Liver (tissue), 2 donors: Measurements from ENCODE around the gene PYY.

Experiments used
- YY1 ChIP-seq: IDR thresholded peaks from 2 replicates; pipeline ENCODE4 v1.6.1; 2016; ENCODE audit warnings: antibody characterized with exemption, mild to moderate bottlenecking
- TF ChIP-seq, protein P1 (sequence below): fragments of 150-350 bp; IDR thresholded peaks from 2 replicates; pipeline ENCODE4 v1.5.1; 2017; ENCODE audit warnings: improper control_type of control experiment, low read depth, low read length; ENCODE audit not compliant: missing input control
- TF ChIP-seq, protein P2 (sequence below): IDR thresholded peaks from 2 replicates; pipeline ENCODE4 v1.6.1; 2016; ENCODE audit warnings: antibody characterized with exemption, mild to moderate bottlenecking
- TF ChIP-seq, protein P3 (sequence below): IDR thresholded peaks from 2 replicates; pipeline ENCODE4 v1.6.1; 2016; ENCODE audit warnings: antibody characterized with exemption
- TF ChIP-seq, protein P4 (sequence below): IDR thresholded peaks from 2 replicates; pipeline ENCODE4 v1.6.1; 2016; ENCODE audit warnings: antibody characterized with exemption
- donor health status: healthy.

DNA sequence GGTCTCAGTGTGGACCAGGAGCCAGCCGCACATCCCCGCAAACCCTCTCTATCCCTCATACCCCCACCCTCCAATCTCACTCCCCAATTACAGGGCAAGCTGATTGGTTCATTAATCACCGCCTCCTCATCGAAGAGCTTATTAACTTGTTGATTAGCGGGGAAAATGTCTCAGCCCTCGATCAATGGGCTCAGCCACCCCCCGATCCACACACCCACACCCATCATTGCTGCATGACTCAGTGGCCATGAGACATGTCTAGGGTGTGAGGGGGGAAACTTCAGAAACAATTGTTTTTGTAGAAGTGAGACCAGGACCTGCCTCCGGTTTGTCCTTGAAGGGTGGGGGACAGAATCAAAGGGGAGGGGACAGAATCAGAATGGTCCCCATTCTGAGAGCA is 2.5 kb upstream of the PYY start:
- TF ChIP-seq, protein P1, sequence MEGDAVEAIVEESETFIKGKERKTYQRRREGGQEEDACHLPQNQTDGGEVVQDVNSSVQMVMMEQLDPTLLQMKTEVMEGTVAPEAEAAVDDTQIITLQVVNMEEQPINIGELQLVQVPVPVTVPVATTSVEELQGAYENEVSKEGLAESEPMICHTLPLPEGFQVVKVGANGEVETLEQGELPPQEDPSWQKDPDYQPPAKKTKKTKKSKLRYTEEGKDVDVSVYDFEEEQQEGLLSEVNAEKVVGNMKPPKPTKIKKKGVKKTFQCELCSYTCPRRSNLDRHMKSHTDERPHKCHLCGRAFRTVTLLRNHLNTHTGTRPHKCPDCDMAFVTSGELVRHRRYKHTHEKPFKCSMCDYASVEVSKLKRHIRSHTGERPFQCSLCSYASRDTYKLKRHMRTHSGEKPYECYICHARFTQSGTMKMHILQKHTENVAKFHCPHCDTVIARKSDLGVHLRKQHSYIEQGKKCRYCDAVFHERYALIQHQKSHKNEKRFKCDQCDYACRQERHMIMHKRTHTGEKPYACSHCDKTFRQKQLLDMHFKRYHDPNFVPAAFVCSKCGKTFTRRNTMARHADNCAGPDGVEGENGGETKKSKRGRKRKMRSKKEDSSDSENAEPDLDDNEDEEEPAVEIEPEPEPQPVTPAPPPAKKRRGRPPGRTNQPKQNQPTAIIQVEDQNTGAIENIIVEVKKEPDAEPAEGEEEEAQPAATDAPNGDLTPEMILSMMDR, result no peak
- TF ChIP-seq, protein P2, sequence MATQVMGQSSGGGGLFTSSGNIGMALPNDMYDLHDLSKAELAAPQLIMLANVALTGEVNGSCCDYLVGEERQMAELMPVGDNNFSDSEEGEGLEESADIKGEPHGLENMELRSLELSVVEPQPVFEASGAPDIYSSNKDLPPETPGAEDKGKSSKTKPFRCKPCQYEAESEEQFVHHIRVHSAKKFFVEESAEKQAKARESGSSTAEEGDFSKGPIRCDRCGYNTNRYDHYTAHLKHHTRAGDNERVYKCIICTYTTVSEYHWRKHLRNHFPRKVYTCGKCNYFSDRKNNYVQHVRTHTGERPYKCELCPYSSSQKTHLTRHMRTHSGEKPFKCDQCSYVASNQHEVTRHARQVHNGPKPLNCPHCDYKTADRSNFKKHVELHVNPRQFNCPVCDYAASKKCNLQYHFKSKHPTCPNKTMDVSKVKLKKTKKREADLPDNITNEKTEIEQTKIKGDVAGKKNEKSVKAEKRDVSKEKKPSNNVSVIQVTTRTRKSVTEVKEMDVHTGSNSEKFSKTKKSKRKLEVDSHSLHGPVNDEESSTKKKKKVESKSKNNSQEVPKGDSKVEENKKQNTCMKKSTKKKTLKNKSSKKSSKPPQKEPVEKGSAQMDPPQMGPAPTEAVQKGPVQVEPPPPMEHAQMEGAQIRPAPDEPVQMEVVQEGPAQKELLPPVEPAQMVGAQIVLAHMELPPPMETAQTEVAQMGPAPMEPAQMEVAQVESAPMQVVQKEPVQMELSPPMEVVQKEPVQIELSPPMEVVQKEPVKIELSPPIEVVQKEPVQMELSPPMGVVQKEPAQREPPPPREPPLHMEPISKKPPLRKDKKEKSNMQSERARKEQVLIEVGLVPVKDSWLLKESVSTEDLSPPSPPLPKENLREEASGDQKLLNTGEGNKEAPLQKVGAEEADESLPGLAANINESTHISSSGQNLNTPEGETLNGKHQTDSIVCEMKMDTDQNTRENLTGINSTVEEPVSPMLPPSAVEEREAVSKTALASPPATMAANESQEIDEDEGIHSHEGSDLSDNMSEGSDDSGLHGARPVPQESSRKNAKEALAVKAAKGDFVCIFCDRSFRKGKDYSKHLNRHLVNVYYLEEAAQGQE, result no peak
- TF ChIP-seq, protein P3, sequence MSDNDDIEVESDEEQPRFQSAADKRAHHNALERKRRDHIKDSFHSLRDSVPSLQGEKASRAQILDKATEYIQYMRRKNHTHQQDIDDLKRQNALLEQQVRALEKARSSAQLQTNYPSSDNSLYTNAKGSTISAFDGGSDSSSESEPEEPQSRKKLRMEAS, result no peak
- no peak for TF ChIP-seq YY1
- TF ChIP-seq, protein P4, sequence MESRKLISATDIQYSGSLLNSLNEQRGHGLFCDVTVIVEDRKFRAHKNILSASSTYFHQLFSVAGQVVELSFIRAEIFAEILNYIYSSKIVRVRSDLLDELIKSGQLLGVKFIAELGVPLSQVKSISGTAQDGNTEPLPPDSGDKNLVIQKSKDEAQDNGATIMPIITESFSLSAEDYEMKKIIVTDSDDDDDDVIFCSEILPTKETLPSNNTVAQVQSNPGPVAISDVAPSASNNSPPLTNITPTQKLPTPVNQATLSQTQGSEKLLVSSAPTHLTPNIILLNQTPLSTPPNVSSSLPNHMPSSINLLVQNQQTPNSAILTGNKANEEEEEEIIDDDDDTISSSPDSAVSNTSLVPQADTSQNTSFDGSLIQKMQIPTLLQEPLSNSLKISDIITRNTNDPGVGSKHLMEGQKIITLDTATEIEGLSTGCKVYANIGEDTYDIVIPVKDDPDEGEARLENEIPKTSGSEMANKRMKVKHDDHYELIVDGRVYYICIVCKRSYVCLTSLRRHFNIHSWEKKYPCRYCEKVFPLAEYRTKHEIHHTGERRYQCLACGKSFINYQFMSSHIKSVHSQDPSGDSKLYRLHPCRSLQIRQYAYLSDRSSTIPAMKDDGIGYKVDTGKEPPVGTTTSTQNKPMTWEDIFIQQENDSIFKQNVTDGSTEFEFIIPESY, result no peak
